ELR (cell line): ENCODE measurements around the gene NUPR2.
"Not testable (repeated sequence)": the region's sequence is repeated elsewhere in the genome, so short reads cannot be mapped to it uniquely, and the experiment has no call there.

Source experiments
- DNase-seq: peaks from one replicate; pipeline ENCODE4 v3.0.0-alpha.2; 2015; ENCODE audit warnings: low read depth

Gene NUPR2

GRCh38 chr7:56115852-56116538 is at the start of gene NUPR2:
Gene NUPR2, minus strand, starts transcription at chr7:56116417. Its CDS starts 103 bp downstream, at chr7:56116314.
- no peak for DNase-seq

GRCh38 chr7:56157238-56157790 is 41.1 kb upstream of the NUPR2 start:
- DNase-seq: no peak

DNA sequence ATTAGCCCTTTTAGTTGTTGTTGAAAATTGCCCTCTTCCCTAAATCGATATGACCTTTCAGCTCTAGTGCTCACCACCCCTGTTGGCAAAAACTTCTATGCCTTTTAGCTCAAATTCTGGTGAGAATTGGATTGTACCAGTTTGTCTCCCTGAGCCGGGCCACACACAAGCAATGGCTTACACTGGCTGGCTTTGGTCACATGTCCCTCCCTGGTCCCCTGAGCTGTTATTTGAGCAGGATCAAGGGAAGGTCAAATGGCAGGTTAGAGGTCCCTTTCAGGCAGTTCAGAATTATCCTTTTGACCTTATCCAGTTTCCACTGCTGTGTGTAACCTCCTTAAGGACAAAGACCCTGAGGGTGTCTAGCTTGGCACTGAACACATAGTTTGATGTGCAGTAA is 14.8 kb upstream of the NUPR2 start:
- DNase-seq: not testable (repeated sequence)

DNA sequence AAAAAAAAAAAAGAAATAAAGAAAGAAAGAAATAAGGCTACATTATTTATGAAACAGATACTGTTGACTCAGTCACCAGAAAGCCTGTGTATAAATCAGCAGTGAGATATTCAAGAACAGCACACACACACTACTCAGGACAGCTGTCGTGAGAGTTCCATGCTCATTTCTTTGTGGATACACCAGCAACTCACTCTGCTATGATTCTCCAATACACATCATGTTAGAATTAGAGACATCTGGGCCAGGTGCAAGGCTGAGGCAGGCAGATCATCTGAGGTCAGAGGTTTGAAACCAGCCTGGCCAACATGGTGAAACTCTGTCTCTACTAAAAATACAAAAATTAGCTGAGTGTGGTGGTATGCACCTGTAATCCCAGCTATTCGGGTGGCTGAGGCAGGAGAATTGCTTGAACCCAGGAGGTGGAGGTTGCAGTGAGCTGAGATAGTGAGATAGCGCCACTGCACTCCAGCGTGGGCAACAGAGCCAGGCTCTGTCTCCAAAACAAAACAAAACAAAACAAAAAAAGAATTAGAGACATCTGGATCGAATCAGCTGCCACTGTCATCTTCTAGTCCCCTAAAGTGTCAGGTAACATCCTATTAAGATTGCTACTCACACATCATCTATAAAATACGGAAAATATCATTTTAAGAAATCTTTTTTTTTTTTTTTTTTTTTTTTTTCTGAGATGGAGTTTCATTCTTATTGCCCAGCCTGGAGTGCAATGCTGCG is 11.2 kb upstream of the NUPR2 start:
- DNase-seq: no peak

DNA sequence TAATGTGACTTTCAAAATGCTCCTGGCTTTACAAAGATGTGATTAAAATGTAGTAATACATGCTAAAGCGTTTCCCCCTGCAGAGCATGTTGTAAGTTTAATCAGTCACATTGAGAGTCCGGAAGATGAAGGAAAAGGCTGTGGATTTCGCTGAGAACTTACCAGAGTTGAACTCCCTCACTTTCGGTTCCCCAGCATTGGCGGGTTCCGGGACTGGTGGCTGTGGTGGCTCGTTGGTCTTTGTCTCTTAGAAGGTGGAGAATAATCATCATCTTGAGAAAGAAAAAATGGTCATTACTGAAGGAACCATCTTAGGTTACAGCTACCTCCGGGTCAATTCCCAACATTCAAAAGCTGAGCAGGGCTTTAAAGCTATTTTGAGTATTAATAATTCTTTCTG is 9.6 kb upstream of the NUPR2 start:
- DNase-seq: no peak

- DNase-seq: no peak
Measured at GRCh38 chr7:56124981-56125380, 8.8 kb upstream of the NUPR2 start.

- DNase-seq: no peak
Measured at GRCh38 chr7:56121440-56121839, 5.2 kb upstream of the NUPR2 start.

DNA sequence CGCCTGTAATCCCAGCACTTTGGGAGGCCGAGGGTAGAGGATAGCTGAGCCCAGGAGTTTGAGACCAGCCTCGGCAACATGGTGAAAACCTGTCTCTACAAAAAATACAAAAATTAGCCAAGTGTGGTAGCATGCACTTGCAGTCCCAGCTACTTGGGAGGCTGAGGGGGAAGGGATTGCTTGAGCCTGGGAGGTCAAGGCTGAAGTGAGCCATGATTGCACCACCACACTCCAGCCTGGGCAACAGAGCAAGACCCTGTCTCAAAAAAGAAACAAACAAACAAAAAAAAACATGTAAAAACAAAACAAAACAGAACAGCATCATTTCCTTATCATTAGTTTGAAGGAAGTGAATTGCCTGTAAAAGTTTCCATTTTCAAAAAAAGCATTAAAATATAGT is 4.0 kb downstream of the NUPR2 start:
- DNase-seq: not testable (repeated sequence)

GRCh38 chr7:56110611-56111010 is 5.6 kb downstream of the NUPR2 start:
- DNase-seq: no peak

DNA sequence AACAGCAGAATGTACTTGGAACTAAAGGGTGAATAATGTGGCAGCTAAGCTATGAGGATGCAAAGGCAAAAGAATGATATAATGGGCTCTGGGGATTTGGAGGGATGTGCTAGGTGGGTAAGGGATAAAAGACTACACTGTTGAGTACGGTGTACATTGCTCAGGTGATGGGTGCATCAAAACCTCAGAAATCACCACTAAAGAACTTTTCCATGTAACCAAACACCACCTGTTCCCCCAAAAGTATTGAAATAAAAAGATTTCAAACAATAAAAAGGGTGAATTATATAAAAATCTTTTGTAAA is 8.3 kb downstream of the NUPR2 start:
- no peak for DNase-seq

- peak; percentile 99 for DNase-seq
Measured at GRCh38 chr7:56106108-56107073, 9.8 kb downstream of the NUPR2 start, which contains the start of gene CHCHD2. Gene CHCHD2, minus strand, starts transcription at chr7:56106476. Its CDS starts 63 bp downstream, at chr7:56106413.

DNA sequence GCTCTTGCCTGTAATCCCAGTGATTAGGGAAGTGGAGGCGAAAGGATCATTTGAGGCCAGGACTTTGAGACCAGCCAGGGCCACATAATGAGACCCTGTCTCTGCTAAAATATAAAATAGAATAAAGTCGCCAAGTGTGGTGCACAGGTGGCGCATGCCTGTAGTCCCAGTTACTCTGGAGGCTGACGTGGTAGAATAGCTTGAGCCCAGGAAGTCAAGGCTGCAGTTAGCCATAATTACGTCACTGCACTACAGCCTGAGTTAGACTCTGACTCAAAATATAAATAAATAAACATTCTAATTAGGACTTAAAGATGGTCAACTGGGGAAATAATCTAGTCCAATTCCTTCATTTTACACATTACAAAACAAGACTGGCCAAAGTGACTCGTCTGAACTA is 10.7 kb downstream of the NUPR2 start:
- DNase-seq: peak; percentile 87

DNA sequence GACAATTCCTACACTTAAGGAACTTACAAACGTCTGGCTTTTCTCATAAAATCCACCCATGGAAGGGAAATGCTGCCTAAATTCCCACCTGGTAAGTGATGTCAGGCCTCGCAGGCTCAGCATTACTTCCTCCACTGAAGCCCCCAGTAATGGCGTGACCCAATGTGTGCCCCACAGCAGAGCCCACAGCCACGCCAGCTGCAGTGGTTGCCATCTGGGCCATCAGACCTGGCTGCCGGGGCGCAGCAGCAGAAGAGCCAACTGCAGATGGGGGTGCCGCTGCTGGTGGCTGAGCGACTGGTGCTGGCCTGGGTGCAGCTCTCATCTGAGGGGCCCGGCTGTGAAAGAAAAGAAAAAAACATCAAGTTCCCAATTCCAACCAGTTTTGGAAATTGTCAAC is 12.1 kb downstream of the NUPR2 start:
- not testable (repeated sequence) for DNase-seq

- no peak for DNase-seq
Measured at GRCh38 chr7:56099653-56100052, 16.6 kb downstream of the NUPR2 start.

DNA sequence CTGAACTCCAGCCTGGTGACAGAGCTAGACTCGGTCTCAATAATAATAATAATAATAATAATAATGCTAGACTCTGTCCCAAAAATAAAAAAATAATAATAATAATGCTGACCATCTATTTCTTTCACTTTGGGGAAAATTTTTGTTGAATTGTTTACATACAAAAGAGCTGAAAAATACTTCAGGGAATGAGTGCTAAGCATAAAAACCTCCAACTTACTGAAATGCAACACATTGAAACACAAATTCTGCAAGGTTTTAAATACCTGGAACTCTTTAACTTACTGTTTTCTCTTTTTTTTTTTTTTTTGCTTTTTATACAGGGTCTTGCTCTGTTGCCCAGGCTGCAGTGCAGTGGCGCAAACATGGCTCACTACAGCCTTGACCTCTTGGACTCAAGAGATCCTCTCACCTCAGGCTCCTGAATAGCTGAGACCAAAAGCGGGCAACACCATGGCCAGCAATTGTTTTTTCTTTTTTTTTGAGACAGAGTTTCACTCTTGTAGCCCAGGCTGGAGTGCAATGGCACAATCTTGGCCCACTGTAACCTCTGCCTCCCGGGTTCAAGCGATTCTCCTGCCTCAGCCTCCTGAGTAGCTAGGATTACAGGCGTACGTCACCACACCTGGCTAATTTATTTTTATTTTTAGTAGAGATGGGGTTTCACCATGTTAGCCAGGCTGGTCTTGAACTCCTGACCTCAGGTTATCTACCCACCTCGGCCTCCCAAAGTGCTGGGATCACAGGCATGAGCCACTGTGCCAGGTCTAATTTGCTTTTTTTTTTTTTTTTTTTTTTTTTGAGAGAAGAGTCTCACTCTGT is 17.8 kb downstream of the NUPR2 start:
- not testable (repeated sequence) for DNase-seq

DNA sequence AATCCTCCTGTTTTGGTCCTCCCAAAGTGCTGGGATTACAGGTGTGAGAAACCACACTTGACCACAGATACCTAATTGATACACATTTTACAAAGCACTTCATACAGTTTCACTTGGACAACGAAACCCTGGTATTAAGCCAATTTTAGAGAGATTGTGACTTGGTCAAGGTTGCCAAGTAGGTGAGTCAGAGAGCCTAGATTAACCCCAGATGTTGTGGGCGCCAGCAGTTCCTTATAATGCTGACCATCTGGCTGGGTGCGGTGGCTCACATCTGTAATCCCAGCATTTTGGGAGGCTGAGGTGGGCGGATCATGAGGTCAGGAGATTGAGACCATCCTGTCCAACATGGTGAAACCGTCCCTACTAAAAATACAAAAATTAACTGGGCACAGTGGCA is 18.5 kb downstream of the NUPR2 start:
- peak; percentile 74 for DNase-seq

DNA sequence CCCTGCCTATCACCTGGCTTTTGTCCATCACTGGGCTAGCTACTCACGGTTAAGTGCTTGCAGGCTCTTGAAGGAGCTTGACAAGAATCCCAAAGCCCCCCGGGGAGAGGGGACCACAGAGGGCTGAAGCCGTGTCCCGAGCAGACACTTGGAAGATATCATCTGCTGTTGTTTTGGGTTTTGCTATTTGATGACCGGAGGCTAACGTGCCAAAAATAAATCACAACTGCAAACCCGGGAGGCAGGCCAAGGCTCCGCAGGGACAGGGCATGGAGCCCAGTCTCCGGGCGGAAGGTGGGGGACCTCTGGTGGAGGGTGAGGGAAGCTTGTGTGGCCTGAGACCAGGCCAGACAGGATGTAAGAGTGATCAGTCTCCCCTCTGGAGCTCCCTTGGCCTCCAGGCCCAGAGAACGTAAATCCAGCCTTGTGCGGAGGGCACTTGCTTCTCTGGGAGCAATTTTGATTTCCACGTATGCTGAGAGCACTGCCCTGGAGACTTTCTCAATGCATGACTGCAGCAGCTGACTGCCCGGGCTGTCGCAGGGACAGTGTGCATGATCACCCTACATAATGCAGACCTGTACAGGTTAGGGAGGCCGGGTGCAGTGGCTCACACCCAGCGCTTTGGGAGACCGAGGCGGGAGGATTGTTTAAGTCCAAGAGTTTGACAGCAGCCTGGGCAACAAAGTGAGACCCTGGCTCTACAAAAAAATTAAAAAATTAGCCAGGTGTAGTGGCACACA is 23.3 kb downstream of the NUPR2 start, which contains the start of gene PHKG1:
PHKG1 (minus strand) TSS at position 164 of the 743 bp plus-strand sequence. CDS start 4,011 bp downstream, outside the sequence.
- DNase-seq: peak; percentile 72

- DNase-seq: not testable (repeated sequence)
Measured at GRCh38 chr7:56092388-56092787, 23.8 kb downstream of the NUPR2 start.

DNA sequence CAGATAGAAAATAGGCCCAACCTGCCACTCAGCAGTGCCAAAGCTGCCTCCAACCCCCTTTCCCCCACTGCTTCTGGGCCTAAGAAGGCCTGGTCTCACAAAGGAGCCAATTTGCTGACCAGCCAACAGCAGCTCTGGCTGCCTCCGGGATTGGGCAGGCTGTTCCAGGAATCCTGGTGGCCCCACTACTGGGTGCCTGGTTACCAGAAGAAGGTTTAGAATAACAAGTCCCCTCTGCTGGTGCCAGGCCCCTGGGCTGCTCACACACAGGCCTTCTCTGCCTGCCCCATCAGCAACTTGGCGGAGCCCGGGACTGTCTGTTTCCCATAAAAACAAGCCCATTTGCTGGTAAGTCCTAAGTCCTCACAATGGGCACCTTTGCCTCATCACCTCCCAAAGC is 24.6 kb downstream of the NUPR2 start:
- no peak for DNase-seq

DNA sequence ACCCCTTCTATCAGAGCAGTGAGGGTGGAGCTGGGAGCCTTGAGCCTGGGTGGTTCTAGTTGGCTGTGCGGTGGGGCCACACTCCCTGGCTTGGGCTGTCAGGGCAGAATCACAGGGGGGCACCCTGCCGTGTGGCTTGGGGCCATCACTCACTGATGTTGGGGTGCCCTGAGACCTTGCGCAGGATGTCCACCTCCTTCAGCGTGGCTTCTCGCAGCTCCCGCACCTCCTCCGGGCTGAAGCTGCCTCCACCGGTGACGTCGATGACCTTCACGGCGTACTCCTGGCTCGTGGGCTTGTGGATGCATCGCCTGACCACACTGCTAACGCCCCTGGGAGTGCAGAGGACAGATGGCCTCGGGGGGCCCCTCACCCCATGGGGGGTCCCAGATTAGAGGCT is 28.8 kb downstream of the NUPR2 start:
- DNase-seq: no peak
